GM04504 (cell line): ENCODE results near the gene ANKS6.
A peak's percentile ranks its signal among the peaks of the same experiment; 100 is the strongest.

ENCODE experiments used
- DNase-seq: peaks from one replicate; pipeline ENCODE4 v3.0.0-alpha.2; 2012; ENCODE audit warnings: low read depth

ANKS6 gene

GRCh38 chr9:98815391-98815951 lies 19.1 kb upstream of the ANKS6 start:
- DNase-seq = no peak

DNA sequence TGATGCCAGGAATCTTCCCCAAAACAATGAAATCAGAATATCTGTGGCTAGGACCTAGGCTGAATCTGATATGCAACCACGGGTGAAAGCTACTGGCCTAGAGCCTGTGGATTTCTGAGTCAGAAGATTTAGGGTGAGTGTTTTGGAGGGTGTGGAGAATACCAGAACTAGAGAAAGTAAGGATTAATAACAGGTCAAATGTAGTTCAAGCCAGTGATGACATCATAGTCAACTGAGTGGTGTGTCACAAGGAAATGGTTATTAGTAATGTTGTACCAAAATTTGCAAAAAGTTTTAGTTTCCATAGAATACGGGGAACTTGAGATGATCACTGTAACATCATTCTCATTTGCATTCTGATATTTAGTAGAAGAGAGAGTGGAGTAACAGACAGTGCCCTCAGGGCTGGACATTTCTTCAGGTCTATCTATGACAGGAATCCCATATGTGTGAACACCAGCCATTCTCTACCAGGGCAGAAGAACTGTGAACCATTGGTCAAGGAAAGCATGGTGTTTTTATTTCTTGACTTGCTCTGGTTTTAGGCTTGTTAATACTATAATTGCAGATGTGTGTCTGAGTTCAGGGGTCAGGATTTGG lies 14.8 kb upstream of the ANKS6 start:
- peak; percentile 51 for DNase-seq

DNA sequence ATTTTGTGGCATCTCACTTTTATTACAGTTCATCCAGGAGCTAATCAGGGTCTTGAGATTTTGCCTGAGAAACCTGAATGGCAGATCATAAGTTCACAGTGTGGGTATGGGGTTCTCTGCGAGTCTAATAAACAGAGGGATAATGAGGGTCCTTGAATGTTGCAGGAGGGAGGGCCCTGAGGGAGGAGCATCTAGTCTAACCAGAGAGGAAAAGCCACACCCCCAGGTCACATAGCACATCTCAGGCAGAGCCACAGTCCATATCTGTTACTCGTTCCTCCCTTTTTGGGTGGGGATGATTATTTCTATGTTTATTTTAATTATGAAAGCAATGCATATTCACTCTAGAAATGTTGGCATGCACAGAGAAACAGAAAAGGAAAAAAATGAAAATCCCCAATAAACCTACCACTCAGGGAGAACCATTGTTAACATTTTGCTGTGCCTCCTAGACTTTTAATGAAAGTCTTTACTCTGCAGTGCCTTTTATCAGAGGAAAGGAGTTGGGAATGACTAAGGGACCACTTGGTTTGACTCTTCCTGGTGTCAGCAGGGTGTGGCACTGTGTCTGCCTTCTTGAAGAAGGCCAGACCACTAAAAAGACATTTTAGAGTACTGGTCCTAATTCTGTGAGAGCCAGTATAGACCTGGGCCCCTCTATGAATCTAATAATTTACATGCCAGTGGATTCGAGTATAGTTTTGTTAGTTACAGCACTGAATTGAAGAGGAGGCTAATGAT lies 13.9 kb upstream of the ANKS6 start:
- DNase-seq = no peak

DNA sequence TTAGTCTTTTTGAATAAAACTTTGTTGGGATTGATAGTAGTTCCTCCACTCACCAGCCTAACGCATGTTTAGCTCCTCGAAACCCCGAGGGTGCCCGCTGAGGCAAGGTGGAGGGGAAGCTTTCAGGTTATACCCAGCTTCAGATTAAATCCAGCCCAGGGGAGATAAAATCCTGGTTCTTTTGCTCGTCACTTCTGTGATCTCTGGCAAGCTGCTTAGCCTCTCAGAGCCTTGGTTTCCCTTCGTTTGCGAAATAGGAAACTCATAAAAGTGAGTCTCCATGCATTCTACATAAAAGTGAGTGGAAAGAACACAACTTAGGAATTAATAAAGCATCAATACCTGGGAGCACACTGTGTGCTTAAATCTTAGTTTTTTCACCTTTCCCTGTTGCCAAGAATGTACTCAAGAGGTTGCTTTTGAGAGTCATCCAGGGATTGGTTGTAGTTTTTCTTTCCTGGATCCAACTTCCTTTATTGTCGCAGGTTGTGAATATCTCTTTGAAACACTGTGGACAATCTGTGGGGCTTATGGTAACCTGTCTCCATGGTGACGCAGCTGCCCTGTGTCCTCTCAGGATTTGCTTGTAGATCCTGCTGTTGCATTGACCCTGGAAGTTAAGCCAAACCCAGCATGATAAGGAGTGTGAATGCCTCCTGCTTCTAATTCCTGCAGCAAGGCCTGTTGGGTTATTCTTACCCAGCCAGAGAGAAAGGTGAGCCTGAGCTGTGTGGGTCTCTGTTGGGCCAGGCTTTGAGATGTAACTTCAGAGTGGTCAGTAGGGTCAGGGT lies 13.2 kb upstream of the ANKS6 start:
- DNase-seq = no peak

- no peak for DNase-seq
Measured at GRCh38 chr9:98808875-98809274, 12.5 kb upstream of the ANKS6 start.

- no peak for DNase-seq
Measured at GRCh38 chr9:98808411-98808815, 12.1 kb upstream of the ANKS6 start.

DNA sequence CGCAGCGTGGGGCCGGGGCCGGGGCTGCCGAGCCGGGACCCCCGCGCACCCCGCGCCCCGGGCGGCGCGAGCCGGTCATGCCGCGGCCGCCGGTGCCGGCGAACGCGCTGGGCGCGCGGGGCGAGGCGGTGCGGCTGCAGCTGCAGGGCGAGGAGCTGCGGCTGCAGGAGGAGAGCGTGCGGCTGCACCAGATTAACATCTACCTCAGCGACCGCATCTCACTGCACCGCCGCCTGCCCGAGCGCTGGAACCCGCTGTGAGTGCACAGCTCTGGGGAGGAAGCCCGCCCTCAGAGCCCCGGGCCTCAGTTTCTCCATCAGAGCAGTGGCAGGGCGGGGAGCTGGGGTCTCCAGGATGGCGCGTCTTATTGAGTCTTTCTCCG lies 11.4 kb upstream of the ANKS6 start:
- DNase-seq = no peak

GRCh38 chr9:98807070-98807813 lies 10.9 kb upstream of the ANKS6 start, which contains the start of gene GALNT12:
Gene GALNT12 (plus strand): TSS chr9:98807670. CDS start chr9:98807699, 29 bp downstream.
- no peak for DNase-seq

DNA sequence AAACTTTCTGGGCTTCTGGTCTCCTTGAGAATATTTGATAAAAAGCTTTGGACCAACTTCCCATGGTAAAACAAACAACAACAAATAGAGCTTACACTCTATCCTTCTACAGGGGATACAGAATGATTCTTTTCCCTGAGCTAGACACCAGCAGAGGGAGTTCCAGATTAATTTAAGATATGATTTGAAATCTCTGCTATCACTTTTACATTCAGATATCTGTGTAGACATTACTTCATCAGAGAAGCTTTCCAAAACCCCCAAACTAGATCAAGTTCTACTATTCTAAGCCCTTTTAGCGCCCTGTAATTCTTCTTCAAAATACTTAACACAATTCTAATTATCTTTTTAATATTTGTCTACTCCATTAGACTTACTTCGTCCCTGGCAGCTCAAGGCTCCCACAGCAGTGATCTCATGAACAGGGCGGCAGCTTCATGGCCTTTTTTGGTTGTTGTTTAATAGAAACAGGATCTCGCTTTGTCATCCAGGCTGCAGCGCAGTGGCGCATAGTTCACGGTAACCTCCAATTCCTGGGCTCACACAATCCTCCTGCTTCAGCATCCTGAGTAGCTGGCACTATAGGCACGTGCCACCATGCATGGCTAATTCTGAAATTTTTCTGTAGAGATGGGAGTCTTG lies 10.2 kb upstream of the ANKS6 start:
- DNase-seq = no peak

DNA sequence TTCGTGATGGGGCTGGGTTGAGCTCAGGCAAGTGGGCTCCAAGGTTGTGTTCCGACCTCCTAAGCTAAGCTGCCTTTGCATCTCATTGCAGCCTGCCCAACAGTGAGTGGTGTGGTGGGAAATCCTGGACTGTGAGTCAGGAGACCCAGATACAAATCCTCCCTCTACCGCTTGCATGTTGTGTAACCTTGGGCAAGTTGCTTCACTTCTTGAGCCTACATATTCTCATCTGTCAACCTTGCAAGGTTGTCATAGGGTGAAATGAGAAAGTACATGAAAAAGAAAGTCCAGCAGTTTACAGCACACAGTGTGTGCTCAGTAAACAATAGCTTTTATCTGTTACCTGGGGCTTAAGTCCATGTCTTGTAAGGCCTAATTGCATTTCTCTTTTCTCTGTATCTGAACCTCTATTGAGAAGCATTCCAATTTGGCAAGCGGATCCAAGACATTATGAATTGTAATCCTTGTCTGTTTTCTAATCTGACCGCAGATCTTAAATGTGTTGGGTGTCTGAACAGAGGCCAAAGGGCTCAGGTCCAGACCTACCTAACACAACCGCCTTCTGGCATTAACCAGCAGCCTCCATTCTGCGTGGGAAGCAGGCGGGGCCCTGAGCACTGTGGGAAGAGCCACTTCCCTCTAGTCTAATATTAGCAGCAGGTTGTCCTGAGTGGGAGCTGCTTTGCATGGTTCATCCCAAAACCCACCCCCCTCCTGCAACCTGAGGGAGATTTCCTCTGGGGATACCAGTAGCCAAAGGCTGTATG lies 9.3 kb upstream of the ANKS6 start:
- DNase-seq = no peak

- DNase-seq = no peak
Measured at GRCh38 chr9:98804083-98804482, 7.7 kb upstream of the ANKS6 start.

GRCh38 chr9:98801969-98802371 lies 5.6 kb upstream of the ANKS6 start:
- no peak for DNase-seq

DNA sequence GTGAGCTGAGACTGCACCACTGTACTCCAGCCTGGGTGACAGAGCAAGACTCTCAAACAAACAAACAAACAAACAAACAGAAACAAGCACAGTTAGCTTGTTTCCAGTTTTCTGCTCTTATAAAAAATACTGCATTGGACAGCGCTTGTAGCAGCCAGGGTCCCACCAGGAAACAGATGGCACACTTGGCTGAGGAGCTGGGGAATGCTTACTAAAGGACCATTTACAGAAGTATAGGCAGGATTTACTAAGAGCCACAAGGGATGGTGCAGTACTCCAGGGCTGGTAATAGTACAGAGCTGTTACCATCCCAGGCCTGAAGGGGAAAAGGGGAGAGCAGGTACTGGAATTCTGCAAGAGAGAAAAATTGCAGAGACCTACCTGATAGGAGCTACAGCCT lies 5.2 kb upstream of the ANKS6 start:
- DNase-seq = no peak

DNA sequence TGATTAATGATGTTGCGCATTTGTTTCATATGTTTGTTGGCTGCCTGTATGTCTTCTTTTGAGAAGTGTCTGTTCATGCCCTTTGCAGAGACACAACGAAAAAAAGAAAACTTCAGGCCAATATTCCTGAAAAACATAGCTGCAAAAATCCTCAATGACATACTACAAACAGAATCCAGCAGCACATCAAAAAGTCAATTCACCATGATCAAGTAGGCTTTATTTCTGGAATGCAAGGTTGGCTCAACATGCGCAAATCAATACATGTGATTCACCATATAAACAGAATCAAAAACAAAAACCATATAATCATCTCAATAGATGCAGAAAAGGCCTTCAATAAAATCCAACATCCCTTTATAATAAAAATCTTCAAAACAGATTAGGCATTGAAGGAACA lies 1.9 kb upstream of the ANKS6 start:
- no peak for DNase-seq

- DNase-seq = no peak
Measured at GRCh38 chr9:98797491-98797890, 1.1 kb upstream of the ANKS6 start.

DNA sequence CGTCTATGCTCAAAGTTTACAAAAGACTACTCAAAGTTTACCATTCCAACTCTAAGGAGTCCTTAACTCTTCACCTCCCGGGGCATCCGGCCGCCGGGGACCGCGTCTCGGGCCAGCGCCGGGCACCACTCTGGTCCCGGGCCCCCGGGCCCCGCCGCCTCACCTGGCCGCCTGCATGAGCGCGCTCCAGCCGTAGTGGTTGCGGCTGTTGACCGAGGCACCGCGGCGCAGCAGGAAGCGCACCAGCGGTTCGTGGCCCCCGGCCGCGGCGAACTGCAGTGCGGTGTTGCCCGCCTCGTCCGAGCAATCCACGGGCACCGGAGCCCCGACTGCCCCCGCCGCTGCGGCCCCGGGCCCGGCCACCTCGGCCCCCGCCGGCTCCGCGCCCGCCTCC lies 388 bp downstream of the ANKS6 start:
- no peak for DNase-seq

DNA sequence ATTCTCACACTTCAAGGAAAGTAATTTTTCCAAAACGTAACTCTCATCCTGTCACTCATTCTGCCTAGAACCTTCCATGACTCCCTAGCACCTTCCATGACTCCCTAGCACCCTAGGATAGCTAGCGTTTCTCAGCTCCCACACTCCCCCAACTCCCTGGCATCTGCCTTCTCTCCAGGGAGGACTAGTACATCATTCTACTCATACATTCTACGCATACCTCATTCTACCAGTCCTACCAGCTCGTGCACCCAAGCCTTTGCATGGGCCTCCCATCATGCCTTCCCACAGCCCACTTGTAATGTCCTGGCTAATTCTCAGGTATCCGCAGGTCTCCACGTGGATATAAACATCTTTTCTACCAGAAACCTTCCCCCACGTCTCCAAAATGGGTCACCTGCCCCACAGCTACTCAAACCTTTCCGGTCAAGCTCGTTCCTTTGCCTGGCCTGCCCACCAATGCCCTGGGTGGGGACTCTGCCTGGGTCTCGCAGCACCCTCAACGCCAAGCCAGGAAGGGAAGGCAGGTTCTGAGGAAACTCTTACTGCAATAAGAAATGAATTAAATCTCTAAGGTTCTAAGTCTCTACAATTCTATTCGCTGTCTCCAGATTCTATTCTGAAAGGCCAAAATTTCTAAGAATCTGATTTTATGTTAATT lies 930 bp downstream of the ANKS6 start:
- no peak for DNase-seq

GRCh38 chr9:98794802-98795201 lies 1.6 kb downstream of the ANKS6 start:
- no peak for DNase-seq

- no peak for DNase-seq
Measured at GRCh38 chr9:98793031-98793430, 3.3 kb downstream of the ANKS6 start.
